GM21529 (cell line): ENCODE results near the gene ZNF672.
"Not testable (repeated sequence)": the region's sequence is repeated elsewhere in the genome, so short reads cannot be mapped to it uniquely, and the experiment has no call there.

ENCODE experiments used
- ATAC-seq: cut with Tn5 transposase; IDR thresholded peaks from one replicate; pipeline ENCODE4 v1.9.1; 2021; ENCODE audit not compliant: unreplicated experiment

The ZNF672 gene

GRCh38 chr1:248852481-248853405 lies 14.7 kb downstream of the ZNF672 start:
- ATAC-seq: no peak

GRCh38 chr1:248853663-248854375 lies 15.8 kb downstream of the ZNF672 start:
- ATAC-seq: no peak

- no peak for ATAC-seq
Observed at GRCh38 chr1:248855580-248855979, 17.6 kb downstream of the ZNF672 start.

- no peak for ATAC-seq
Observed at GRCh38 chr1:248856176-248856575, 18.2 kb downstream of the ZNF672 start.

GRCh38 chr1:248857201-248857600 lies 19.2 kb downstream of the ZNF672 start:
- no peak for ATAC-seq

- ATAC-seq: peak; percentile 0
Observed at GRCh38 chr1:248857749-248858095, 19.7 kb downstream of the ZNF672 start.

GRCh38 chr1:248858096-248858890 lies 20.3 kb downstream of the ZNF672 start:
- peak; percentile 40 for ATAC-seq

GRCh38 chr1:248858891-248859889 lies 21.2 kb downstream of the ZNF672 start, which contains the start of gene ZNF692:
Gene ZNF692, minus strand, starts transcription at chr1:248859085. Its CDS starts 776 bp downstream, at chr1:248858309.
- ATAC-seq: peak; percentile 77

- no peak for ATAC-seq
Observed at GRCh38 chr1:248860007-248860406, 22.0 kb downstream of the ZNF672 start.

GRCh38 chr1:248861616-248862015 lies 23.6 kb downstream of the ZNF672 start:
- no peak for ATAC-seq

- ATAC-seq: peak; percentile 4
Observed at GRCh38 chr1:248862695-248862997, 24.6 kb downstream of the ZNF672 start.

GRCh38 chr1:248862998-248863881 lies 25.2 kb downstream of the ZNF672 start:
- peak; percentile 65 for ATAC-seq

- ATAC-seq: no peak
Observed at GRCh38 chr1:248871837-248872401, 33.9 kb downstream of the ZNF672 start.

GRCh38 chr1:248872752-248873408 lies 34.9 kb downstream of the ZNF672 start:
- ATAC-seq: peak; percentile 48

- ATAC-seq: peak; percentile 78
Observed at GRCh38 chr1:248873409-248873992, 35.5 kb downstream of the ZNF672 start.

- ATAC-seq: peak; percentile 56
Observed at GRCh38 chr1:248873993-248874533, 36.0 kb downstream of the ZNF672 start.

- no peak for ATAC-seq
Observed at GRCh38 chr1:248881261-248881660, 43.2 kb downstream of the ZNF672 start.

- not testable (repeated sequence) for ATAC-seq
Observed at GRCh38 chr1:248882427-248882826, 44.4 kb downstream of the ZNF672 start.
